Measurements from ENCODE around the gene EDC3. TPM values are rescaled to one million over a fixed set of nuclear protein-coding genes. Genes with fewer than 3 reads are reported as not detected.

The EDC3 gene
- polyA plus RNA-seq, 1 of the 3 experiments (the other 2 are of a cell fraction): 34.9 TPM

DNA sequence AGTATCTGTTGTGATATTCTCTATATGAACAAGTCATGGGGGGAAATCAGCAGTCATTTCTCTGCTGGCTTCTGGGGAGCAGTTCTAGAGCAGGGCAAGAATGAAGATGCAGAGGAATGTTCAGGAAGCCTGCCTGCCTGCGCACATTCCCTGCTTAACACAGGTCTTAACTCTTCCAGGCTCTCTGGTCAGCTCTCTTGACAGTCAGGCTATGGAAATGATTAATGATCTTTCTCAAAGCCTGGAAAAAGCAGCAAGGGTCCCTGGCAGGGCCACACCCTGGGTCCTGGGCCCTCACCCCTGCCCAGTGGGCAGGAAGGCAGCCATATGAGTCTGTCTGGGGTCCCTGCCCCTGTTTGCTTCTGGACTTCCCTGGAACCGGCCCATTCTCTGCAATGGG is 111.6 kb downstream of the EDC3 start:
- CTCF ChIA-PET: interaction anchor here (1.4 kb wide), 1 partner anchor 41 kb away, joined by 3 read pairs; no protein-coding TSS in a partner anchor
- Histone ChIP-seq H3K9ac (no peak overlapping the region), H3K9me2 (no peaks in the 10 kb centered on the region), H3K36me3 (replicated peaks in 1 of 2; ENCODE audit: control insufficient read depth in 1 of 2, insufficient read depth in 2 of 2, low read length in 1 of 2) (peaks cover 0 to 6% of the 10 kb centered on the region in 2 experiments), H3K9me3 (no peaks in the 10 kb centered on the region), H4K20me1 (ENCODE audit: insufficient read depth) (no peaks in the 10 kb centered on the region), H3K27ac (ENCODE audit: low read depth in 2 of 2, low read length in 1 of 2) (peak overlapping the region in 1 of 2 experiments; percentile 87; a peak in 2 of 4 replicates), H3K79me2 (ENCODE audit: insufficient read depth) (no peaks in the 10 kb centered on the region), H3K4me3 (ENCODE audit: low read depth in 2 of 2, low read length in 1 of 2) (no peak overlapping the region), H3K4me1 (ENCODE audit: control insufficient read depth in 1 of 2, insufficient read depth in 2 of 2, low read depth in 1 of 2, low read length in 1 of 2) (peaks cover 4 to 33% of the 10 kb centered on the region in 2 experiments; a peak in 3 of 4 replicates), H3F3A (replicated peaks; ENCODE audit: insufficient read depth) (no peaks in the 10 kb centered on the region), H3K4me2 (no peak overlapping the region), H2AFZ (ENCODE audit: low read depth) (no peak overlapping the region), H3K27me3 (ENCODE audit: insufficient read depth) (no peaks in the 10 kb centered on the region)
- POLR2A ChIA-PET: interaction anchor here (1.0 to 2.1 kb wide), 3 partner anchors 9 to 38 kb away, joined by 3 to 10 read pairs (median 3); no protein-coding TSS in a partner anchor
- TF ChIP-seq POLR2AphosphoS5 (IDR thresholded peaks at IDR 0.05; ENCODE audit: low read depth, low read length) (no peak), ELF1 (IDR thresholded peaks at IDR 0.05) (no peak), JUND (IDR thresholded peaks at IDR 0.05) (no peak), TEAD4 (IDR thresholded peaks at IDR 0.05; ENCODE audit: borderline replicate concordance, insufficient read depth) (no peak), RAD21 (IDR thresholded peaks at IDR 0.05; ENCODE audit: low read length) (no peak), TCF12 (IDR thresholded peaks at IDR 0.05) (no peak), FOXM1 (IDR thresholded peaks at IDR 0.05; ENCODE audit: low read depth) (no peak), CHD2 (IDR thresholded peaks at IDR 0.05; ENCODE audit: low read length, partially characterized antibody) (no peak), MEF2A (IDR thresholded peaks at IDR 0.05; ENCODE audit: borderline replicate concordance, low read depth) (no peak), RCOR1 (IDR thresholded peaks at IDR 0.05; ENCODE audit: low read length) (no peak)
- TF ChIP-seq, protein P1, sequence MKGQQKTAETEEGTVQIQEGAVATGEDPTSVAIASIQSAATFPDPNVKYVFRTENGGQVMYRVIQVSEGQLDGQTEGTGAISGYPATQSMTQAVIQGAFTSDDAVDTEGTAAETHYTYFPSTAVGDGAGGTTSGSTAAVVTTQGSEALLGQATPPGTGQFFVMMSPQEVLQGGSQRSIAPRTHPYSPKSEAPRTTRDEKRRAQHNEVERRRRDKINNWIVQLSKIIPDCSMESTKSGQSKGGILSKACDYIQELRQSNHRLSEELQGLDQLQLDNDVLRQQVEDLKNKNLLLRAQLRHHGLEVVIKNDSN (IDR thresholded peaks at IDR 0.05; ENCODE audit: borderline replicate concordance, low read depth): no peak
- TF ChIP-seq, protein P2, sequence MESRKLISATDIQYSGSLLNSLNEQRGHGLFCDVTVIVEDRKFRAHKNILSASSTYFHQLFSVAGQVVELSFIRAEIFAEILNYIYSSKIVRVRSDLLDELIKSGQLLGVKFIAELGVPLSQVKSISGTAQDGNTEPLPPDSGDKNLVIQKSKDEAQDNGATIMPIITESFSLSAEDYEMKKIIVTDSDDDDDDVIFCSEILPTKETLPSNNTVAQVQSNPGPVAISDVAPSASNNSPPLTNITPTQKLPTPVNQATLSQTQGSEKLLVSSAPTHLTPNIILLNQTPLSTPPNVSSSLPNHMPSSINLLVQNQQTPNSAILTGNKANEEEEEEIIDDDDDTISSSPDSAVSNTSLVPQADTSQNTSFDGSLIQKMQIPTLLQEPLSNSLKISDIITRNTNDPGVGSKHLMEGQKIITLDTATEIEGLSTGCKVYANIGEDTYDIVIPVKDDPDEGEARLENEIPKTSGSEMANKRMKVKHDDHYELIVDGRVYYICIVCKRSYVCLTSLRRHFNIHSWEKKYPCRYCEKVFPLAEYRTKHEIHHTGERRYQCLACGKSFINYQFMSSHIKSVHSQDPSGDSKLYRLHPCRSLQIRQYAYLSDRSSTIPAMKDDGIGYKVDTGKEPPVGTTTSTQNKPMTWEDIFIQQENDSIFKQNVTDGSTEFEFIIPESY (IDR thresholded peaks at IDR 0.05; ENCODE audit: borderline replicate concordance, low read depth): no peak
- TF ChIP-seq, protein P3, sequence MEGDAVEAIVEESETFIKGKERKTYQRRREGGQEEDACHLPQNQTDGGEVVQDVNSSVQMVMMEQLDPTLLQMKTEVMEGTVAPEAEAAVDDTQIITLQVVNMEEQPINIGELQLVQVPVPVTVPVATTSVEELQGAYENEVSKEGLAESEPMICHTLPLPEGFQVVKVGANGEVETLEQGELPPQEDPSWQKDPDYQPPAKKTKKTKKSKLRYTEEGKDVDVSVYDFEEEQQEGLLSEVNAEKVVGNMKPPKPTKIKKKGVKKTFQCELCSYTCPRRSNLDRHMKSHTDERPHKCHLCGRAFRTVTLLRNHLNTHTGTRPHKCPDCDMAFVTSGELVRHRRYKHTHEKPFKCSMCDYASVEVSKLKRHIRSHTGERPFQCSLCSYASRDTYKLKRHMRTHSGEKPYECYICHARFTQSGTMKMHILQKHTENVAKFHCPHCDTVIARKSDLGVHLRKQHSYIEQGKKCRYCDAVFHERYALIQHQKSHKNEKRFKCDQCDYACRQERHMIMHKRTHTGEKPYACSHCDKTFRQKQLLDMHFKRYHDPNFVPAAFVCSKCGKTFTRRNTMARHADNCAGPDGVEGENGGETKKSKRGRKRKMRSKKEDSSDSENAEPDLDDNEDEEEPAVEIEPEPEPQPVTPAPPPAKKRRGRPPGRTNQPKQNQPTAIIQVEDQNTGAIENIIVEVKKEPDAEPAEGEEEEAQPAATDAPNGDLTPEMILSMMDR (IDR thresholded peaks at IDR 0.05): no peak
- DNase-seq: no peak
- 84% methylated on average over 2 of the region's 2 CpGs for WGBS (ENCODE audit: low lambda C conversion rate)

Other genes starting within 250 kb of the EDC3 start
- 81.1 and 89.7 TPM in 2 replicates for gene UBL7, start 234.9 kb downstream of the EDC3 start, polyA plus RNA-seq (2012; rRNA removed)
- 3.0 and 3.7 TPM in 2 replicates for gene ARID3B, start 154.8 kb downstream of the EDC3 start, polyA plus RNA-seq (2012; rRNA removed)
- gene CLK3, start 80.2 kb downstream of the EDC3 start, polyA plus RNA-seq (2012; rRNA removed): 67.7 and 72.4 TPM in 2 replicates
- 0.07 and 0.15 TPM in 2 replicates for gene CYP1A1, start 29.5 kb upstream of the EDC3 start, polyA plus RNA-seq (2012; rRNA removed)
- gene CYP1A2, start 52.8 kb upstream of the EDC3 start, polyA plus RNA-seq (2012; rRNA removed): not detected in 2 replicates
- 34.7 and 53.1 TPM in 2 replicates for gene CSK, start 86.1 kb upstream of the EDC3 start, polyA plus RNA-seq (2012; rRNA removed)
- 0.02 TPM in 1 of 2 replicates, not detected in the other for gene LMAN1L, start 116.8 kb upstream of the EDC3 start, polyA plus RNA-seq (2012; rRNA removed)
- gene CPLX3, start 130.6 kb upstream of the EDC3 start, polyA plus RNA-seq (2012; rRNA removed): not detected in 2 replicates
- gene ULK3, start 147.1 kb upstream of the EDC3 start, polyA plus RNA-seq (2012; rRNA removed): 41.3 and 55.3 TPM in 2 replicates
- 88.1 and 99.5 TPM in 2 replicates for gene SCAMP2, start 177.3 kb upstream of the EDC3 start, polyA plus RNA-seq (2012; rRNA removed)
- 58.2 and 63.5 TPM in 2 replicates for gene MPI, start 194.0 kb upstream of the EDC3 start, polyA plus RNA-seq (2012; rRNA removed)
- gene FAM219B, start 210.8 kb upstream of the EDC3 start, polyA plus RNA-seq (2012; rRNA removed): 53.0 and 90.2 TPM in 2 replicates
- 112 and 158 TPM in 2 replicates for gene COX5A, start 242.0 kb upstream of the EDC3 start, polyA plus RNA-seq (2012; rRNA removed)